Fibroblast of gingiva (primary cell): ENCODE data around the gene MAPK9.

Source experiments
- DNase-seq: peaks from one replicate; pipeline ENCODE4 v3.0.0-alpha.2; 2011; ENCODE audit warnings: low read depth

The MAPK9 gene

DNA sequence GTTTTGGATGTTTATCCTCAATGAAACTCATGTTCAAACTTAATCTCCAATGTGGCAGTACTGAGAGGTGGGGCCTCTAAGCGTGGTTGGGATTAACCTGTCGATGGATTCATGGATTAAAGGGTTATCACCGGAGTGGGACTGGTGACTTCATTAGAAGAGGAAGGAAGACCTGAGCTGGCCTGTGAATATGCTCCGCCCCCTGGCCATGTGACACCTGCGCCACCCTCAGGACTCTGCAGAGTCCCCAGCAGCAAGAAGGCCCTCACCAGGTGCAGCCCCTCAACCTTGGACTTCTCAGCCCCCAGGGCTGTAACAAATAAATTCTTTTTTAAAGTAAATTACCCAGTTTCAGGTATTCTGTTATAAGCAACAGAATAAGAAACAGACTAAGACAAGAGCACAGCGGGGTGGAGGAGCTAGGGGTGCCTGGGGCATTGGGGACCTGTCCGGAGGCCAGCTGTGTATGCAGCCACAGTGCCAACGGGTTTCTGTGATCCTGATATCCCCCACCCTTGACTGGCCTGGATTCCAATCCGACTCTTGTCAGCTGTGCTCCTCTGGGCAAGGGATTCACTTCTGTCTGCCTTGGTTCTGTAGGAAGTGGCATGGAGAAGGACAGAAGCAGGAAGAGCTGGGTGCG, 3.2 kb upstream of the MAPK9 start:
- no peak for DNase-seq

- DNase-seq, result no peak
These were observed 2.5 kb upstream of the MAPK9 start for GRCh38 chr5:180294411-180294810.

DNA sequence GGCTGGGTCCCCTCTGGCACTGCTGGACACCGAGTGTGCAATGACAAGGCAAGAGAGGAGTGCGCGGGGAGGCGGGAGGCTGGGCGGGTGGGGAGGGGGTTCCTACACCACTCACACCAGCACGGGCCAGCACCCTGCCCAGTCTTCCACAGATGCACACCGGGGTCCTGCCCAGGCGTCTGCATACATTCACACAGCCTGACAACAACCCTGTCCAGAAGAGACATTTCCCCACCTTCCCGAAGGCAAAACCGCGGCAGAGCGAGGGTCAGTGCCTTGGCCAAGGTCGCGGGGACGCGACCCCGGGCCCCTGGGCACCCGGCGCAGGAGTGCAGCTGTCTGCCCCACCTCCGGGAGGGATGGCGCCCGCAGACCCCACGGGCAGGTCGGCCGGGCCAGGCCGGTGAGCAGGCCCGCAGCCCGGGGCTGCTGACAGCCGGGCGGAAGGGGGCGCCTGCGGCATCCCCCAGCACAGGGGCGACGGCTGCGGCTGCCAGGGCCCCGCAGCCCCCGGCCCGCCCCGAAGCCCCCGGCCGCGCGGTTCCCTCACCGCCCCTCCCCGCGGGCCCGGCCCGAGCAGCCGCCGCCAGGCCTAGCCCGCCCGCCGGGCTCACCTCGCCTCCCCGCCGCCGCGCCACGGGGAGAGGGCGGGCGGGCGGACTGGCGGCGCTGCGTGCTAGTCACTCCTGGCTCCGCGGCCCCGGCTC, 496 bp downstream of the MAPK9 start:
- no peak for DNase-seq

DNA sequence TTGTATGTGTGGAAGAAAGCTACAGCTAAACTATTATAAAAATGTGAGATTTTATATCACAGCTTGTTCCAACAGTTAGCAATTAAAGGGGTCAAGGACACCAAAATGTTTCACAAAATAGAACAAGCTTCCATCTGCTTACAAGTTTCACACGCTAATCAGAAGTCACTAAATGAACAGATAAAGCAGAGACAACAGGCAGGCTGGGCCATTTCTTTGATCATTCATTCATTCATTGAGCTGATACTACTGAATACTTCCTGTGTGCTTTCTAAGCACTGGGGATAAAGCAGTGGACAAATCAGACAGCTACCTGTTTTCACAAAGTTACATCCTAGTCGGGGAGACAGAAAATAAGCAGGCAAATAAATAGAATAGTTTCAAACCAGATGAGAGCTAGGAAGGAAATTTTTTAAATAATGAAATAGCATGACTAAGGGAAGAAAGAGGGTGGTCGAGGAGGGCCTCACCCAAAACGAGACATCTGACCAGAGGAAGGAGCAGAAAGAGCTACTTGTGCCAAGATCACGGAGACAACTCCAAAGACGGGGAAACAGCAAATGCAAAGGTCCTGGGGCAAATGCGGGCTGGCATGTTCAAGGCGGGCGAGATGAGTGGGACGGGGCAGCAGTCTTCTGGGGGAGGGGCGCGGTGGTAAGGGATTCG, 1.2 kb downstream of the MAPK9 start:
- DNase-seq, result no peak

- DNase-seq, result no peak
These were observed 1.9 kb downstream of the MAPK9 start for GRCh38 chr5:180289966-180290365.

DNA sequence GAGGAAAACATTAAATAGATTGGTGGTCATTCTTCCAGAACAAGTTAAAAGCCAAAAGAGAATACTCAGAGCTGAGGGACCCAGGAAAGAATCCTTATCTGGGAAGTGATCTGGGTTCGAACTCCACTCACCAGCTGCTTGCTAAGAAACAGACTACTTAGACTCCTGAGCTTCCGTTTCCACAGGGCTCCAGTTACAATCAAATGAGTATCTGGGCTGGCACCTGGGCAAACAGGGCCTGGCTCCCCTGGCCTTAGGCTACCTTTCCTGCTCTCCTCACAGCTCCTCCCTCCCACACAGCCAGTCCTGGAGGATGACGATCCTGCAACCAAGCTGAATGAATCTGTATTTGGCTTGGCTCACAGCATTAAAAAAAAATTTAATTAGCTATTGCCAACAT, 2.5 kb downstream of the MAPK9 start:
- DNase-seq, result no peak

DNA sequence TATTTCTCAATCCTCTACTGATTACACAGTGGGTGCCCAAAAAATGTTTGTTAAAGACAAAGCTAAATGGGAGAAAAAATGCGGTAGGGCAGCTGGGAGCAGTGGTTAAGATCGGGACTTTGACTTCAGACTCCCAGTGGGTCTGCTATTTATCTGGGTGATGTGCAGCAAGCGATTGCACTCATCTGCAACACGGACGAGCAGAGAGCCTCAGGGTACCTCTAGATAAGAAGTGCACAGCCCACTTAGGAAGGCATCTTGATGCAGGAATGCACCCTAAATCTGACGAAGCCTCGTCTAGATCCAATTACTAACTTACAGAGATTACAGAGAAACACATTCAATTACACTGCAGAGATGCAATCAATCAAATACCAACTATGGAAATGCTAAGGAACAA, 4.0 kb downstream of the MAPK9 start:
- no peak for DNase-seq

DNA sequence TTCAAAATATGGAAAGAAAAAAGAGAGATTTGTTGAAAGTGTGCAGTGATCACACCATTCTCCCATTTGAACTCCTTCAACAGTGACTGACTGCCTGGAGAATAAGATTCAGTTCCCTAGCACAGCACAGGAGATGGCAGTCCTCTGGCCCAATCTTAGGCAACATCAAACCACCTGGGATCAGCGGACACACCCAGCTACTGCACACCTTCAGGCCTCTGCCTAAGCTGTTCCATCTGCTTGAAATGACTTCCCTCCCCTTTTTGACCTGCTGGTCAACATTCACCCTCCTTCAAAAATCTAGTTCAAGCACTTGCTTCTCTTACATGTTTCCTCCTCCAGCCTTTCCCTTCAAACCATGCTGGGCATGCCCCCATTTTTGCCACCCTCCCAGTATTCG, 4.5 kb downstream of the MAPK9 start:
- DNase-seq, result no peak

- DNase-seq, result no peak
These were observed 7.7 kb downstream of the MAPK9 start for GRCh38 chr5:180284149-180284548.

GRCh38 chr5:180283026-180283615, 8.8 kb downstream of the MAPK9 start:
- DNase-seq, result no peak

DNA sequence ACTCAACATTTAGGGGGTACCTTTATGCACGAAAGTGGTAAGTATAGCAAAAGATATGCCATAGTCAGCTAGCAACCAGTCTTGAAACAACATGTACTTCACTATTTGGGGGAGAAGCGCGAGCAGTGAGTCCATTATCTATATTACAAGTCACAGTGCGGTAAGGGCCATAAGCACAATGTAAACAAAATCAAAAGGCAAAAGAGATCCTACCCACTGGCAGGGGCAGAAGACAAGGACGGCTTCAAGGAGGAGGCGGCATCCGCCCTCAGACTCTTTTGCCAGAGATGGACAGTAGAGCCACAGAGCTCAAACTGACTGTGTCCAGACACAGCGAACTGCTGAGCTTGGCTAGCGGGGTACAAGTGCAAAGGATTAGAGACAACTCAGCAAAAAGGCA, 9.6 kb downstream of the MAPK9 start:
- no peak for DNase-seq

DNA sequence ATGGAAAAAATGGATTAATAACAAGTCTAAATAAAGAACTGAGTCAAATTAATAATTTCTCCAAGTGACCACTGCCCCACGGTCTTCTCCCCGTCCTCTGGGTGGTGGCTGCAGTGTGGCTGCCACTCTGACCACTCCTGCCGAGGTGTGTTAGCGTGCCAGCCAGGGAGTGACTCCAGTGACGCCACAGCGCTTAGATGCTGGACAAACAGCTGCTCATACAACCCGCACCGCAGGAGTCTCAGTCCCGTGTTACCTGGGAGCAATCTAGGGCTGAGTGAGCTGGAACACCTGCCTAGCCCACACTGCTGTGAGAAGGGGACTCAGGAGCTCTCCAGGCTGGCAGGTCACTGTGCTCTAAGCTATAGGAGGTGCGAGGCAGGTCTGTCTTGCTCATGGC, 10.2 kb downstream of the MAPK9 start:
- no peak for DNase-seq

GRCh38 chr5:180274695-180275094, 17.2 kb downstream of the MAPK9 start:
- DNase-seq, result no peak

- DNase-seq, result no peak
These were observed 20.7 kb downstream of the MAPK9 start for GRCh38 chr5:180271221-180271620.

GRCh38 chr5:180259260-180259611, 32.6 kb downstream of the MAPK9 start:
- DNase-seq, result no peak

- DNase-seq, result no peak
These were observed 38.7 kb downstream of the MAPK9 start for GRCh38 chr5:180253036-180253824.

GRCh38 chr5:180251887-180252286, 40.0 kb downstream of the MAPK9 start:
- no peak for DNase-seq

DNA sequence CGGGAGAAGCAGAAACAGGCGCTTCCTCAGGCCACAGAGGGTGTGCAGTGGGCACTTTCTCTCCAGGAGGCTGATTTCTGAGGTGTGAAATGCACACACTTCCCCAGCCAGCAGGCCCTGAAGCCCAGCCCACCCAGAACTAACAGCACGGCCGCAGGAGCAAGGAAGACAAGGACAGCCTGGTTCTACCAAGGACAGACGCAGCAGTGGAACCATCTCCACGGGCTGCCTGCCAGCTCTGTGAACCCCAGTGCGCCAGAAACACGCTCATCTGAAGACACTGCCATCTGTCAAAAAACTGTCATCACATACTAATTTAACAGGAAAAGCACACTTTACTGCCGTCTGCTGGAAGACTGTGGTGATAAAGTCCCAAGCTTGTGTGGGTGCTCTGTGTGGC, 40.7 kb downstream of the MAPK9 start:
- no peak for DNase-seq

- DNase-seq, result no peak
These were observed 41.6 kb downstream of the MAPK9 start for GRCh38 chr5:180250329-180250728.

- DNase-seq, result no peak
These were observed 50.3 kb downstream of the MAPK9 start for GRCh38 chr5:180241600-180241999.

DNA sequence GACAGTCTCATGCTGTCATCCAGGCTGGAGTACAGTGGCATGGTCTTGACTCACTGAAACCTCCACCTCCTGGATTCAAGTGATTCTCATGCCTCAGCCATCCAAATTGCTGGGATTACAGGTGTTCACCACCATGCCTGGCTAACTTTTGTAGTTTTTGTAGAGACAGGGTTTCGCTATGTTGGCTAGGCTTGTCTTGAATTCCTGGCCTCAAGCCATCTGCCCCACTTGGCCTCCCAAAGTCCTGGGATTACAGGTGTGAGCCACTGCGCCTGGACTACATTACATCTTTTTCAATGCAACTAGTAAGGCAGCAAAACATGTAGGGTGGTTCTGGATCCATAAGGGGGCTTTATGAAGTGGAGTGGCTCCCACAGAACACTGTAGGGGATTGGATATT, 53.3 kb downstream of the MAPK9 start:
- DNase-seq, result no peak

DNA sequence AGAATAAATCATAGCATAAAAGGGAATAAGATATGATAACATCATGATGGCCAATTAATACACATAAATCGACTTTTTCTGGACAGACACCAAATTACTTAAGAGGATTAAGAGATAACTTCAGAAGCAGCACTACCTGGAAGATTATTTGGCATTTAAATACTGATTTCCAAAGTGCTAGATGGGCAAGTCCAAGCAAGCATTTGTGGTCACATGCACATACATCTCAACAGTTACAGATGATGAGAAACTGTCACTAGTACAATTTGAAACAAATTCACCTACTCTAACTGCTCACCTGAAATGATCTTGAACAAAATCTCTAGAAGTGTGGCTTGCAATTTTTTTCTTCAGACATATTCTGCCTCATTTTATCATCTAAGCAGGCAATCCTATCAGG, 56.0 kb downstream of the MAPK9 start:
- DNase-seq, result no peak
